Chondrocyte (in vitro differentiated cells): ENCODE results near the gene COLEC12. TPM values are rescaled to one million over a fixed set of nuclear protein-coding genes. Genes with fewer than 3 reads are reported as not detected.

Source experiments
- DNase-seq: peaks from one replicate; pipeline ENCODE4 v3.0.0; 2021; ENCODE audit warnings: mixed read lengths, low spot score
- H3K27ac Mint-ChIP-seq: one replicate; pipeline ENCODE4 v1.8.0; 2021; ENCODE audit warnings: mild to moderate bottlenecking, moderate library complexity, mixed read lengths; ENCODE audit not compliant: unreplicated experiment
- H3K27me3 Mint-ChIP-seq: 2 replicates; pipeline ENCODE4 v1.8.0; 2021; ENCODE audit warnings: low read depth, mixed read lengths
- H3K36me3 Mint-ChIP-seq: 2 replicates; pipeline ENCODE4 v1.8.0; 2021; ENCODE audit warnings: low read depth, mixed read lengths
- H3K4me1 Mint-ChIP-seq: 2 replicates; pipeline ENCODE4 v1.8.0; 2021; ENCODE audit warnings: low read depth, mild to moderate bottlenecking, mixed read lengths
- H3K4me3 Mint-ChIP-seq: one replicate; pipeline ENCODE4 v1.8.0; 2021; ENCODE audit warnings: mild to moderate bottlenecking, moderate library complexity, mixed read lengths; ENCODE audit not compliant: unreplicated experiment
- H3K9me3 Mint-ChIP-seq: 2 replicates; pipeline ENCODE4 v1.8.0; 2021; ENCODE audit warnings: low read depth, mixed read lengths
- total RNA-seq: library from RNA; stranded (reverse); gene quantifications from 3 replicates; pipeline ENCODE4 v1.2.1, GENCODE V29; 2021
- TF ChIP-seq, protein P1 (sequence below): fragments of 200-600 bp; sonication (generic); IDR thresholded peaks from 2 replicates; pipeline ENCODE4 v1.5.0; 2021; ENCODE audit warnings: antibody characterized with exemption, mild to moderate bottlenecking, moderate library complexity

COLEC12 gene
- total RNA-seq, 1 donor from 2014 or later, result 2.1 TPM

DNA sequence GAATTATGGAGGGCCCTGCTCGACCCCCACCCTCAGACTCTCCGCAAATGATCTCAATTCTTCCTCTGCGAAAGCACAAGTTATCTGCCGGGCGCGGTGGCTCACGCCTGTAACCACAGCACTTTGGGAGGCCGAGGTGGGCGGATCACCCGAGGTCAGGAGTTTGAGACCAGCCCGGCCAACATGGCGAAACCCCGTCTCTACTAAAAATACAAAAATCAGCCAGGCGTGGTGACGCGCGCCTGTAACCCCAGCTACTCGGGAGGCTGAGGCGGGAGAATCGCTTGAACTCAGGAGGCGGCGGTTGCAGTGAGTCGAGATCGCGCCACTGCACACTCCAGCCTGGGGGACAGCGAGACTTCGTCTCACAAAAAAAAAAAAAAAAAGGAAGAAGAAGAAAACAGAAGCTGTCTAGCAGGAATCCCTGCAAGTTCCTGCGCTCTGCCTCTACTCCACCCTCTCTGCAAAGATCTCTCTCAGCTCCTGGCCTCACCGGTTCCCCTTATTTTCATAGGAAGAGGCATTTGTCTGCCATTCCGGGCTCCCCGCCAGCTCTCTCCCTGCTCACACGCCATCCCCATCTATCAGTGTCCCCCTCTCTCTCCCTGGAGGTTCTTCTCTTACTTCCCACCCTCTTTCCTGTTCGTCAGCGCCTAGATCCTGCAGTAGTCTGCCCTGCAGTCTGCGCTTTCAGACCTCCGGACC is 13.5 kb upstream of the COLEC12 start:
- Mint-ChIP-seq H3K27me3 (no peaks in the 10 kb centered on the region), H3K4me1 (peaks cover 9% of the 10 kb centered on the region), H3K27ac (no peak overlapping the region), H3K4me3 (no peak overlapping the region), H3K9me3 (no peaks in the 10 kb centered on the region), H3K36me3 (no peaks in the 10 kb centered on the region)
- TF ChIP-seq, protein P1, sequence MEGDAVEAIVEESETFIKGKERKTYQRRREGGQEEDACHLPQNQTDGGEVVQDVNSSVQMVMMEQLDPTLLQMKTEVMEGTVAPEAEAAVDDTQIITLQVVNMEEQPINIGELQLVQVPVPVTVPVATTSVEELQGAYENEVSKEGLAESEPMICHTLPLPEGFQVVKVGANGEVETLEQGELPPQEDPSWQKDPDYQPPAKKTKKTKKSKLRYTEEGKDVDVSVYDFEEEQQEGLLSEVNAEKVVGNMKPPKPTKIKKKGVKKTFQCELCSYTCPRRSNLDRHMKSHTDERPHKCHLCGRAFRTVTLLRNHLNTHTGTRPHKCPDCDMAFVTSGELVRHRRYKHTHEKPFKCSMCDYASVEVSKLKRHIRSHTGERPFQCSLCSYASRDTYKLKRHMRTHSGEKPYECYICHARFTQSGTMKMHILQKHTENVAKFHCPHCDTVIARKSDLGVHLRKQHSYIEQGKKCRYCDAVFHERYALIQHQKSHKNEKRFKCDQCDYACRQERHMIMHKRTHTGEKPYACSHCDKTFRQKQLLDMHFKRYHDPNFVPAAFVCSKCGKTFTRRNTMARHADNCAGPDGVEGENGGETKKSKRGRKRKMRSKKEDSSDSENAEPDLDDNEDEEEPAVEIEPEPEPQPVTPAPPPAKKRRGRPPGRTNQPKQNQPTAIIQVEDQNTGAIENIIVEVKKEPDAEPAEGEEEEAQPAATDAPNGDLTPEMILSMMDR, result no peak
- no peak for DNase-seq

DNA sequence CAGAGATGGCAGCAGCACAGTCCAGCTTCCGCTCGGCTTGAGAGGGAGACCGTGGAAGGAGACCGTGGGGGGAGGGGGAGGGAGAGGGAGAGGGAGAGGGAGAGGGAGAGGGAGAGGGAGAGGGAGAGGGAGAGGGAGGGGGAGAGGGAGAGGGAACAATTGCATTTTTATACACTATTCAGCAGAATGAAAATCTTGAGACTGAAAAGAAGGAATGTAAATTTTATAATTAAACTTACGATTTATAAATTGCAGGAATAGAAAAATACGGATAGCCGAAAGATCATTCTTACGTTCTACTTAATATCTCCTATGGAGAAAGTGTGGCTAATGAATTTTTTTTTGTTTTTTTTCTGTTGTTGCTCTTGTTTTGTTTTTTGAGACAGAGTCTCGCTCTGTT is 12.5 kb upstream of the COLEC12 start:
- TF ChIP-seq, protein P1, result no peak
- H3K4me1 Mint-ChIP-seq, result peaks cover 3% of the 10 kb centered on the region
- no peaks in the 10 kb centered on the region for H3K9me3 Mint-ChIP-seq
- H3K36me3 Mint-ChIP-seq, result no peaks in the 10 kb centered on the region
- no peaks in the 10 kb centered on the region for H3K27me3 Mint-ChIP-seq
- no peak overlapping the region for H3K4me3 Mint-ChIP-seq
- no peak for DNase-seq
- H3K27ac Mint-ChIP-seq, result no peak overlapping the region

DNA sequence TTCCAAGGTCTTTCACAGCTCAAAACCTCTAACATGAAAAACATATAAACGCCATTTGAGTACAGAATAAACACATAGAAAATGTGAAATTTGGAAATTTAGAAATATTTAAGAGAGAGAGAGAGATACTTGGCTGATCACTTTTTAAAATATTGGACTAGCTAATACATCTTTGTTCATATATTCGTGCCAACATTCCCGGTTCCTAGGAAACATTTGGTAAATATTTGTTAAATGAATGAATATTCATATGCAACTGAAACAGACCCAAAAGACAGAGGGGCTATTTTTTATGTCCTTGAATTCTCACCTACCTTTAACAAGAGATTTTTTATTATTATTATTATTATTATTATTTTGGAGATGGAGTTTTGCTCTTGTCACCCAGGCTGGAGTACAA is 8.3 kb upstream of the COLEC12 start:
- no peaks in the 10 kb centered on the region for H3K27me3 Mint-ChIP-seq
- TF ChIP-seq, protein P1, result no peak
- H3K36me3 Mint-ChIP-seq, result no peaks in the 10 kb centered on the region
- no peak overlapping the region for H3K4me3 Mint-ChIP-seq
- no peak for DNase-seq
- no peak overlapping the region for H3K27ac Mint-ChIP-seq
- H3K4me1 Mint-ChIP-seq, result peaks cover 8% of the 10 kb centered on the region
- no peaks in the 10 kb centered on the region for H3K9me3 Mint-ChIP-seq

DNA sequence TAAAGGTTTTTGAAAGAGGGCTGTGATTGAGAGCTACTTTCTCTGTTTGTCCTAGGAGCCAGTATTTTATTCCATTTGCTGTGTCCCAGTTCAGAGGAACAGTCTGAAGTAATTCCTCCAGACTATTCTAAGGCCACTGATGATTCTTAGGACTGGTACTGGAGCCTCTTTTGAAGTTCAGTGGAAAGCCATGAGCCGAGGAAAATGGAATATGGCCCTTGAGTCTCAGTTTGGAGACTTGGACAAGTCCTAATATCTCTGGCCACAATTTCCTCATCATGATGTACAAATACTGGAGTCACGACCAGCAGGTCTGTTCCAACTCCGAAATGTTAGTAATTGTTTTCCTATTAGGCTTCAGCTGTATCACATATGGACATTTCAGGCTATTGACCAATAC is 7.1 kb upstream of the COLEC12 start:
- Mint-ChIP-seq H3K27ac (no peak overlapping the region), H3K9me3 (no peaks in the 10 kb centered on the region), H3K4me1 (peaks cover 8% of the 10 kb centered on the region), H3K36me3 (no peaks in the 10 kb centered on the region), H3K4me3 (no peak overlapping the region), H3K27me3 (no peaks in the 10 kb centered on the region)
- no peak for DNase-seq
- TF ChIP-seq, protein P1, result no peak

DNA sequence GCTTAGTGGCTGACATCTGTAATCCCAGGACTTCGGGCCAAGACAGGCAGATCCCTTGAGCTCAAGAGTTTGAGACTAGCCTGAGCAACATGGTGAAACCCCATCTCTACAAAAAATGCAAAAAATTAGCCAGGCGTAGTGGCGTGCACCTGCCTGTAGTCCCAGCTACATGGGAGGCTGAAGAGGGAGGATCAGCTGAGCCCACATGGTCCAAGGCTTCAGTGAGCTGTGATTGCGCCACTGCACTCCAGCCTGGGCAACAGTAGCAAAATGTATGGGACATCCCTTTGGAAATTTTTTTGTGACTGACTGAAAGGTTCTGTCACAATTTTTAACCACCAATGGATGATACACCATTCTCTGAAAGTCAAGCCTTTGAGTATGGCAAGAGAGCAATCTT is 6.3 kb upstream of the COLEC12 start:
- peaks cover 8% of the 10 kb centered on the region for H3K4me1 Mint-ChIP-seq
- H3K27me3 Mint-ChIP-seq, result no peaks in the 10 kb centered on the region
- no peaks in the 10 kb centered on the region for H3K9me3 Mint-ChIP-seq
- no peak overlapping the region for H3K27ac Mint-ChIP-seq
- H3K4me3 Mint-ChIP-seq, result no peak overlapping the region
- TF ChIP-seq, protein P1, result no peak
- DNase-seq, result no peak
- H3K36me3 Mint-ChIP-seq, result no peaks in the 10 kb centered on the region
